CD4-positive, alpha-beta T cell (primary cell): ENCODE results near the gene BCAS2. TPM values are rescaled to one million over a fixed set of nuclear protein-coding genes. Genes with fewer than 3 reads are reported as not detected.

Source experiments
- ATAC-seq: fragments of 200-7000 bp; cut with Tn5 transposase; one replicate; pipeline ENCODE4 v1.10.0; 2022; ENCODE audit warnings: mild to moderate bottlenecking; ENCODE audit not compliant: poor library complexity
- CTCF ChIA-PET: fragments of 350-600 bp; sonication (Branson Sonifier 250); formaldehyde crosslinking; loops from one replicate; lab custom pipeline; 2021; ENCODE audit warnings: antibody characterized with exemption, inconsistent platforms; lab: Charles Lee
- POLR2A ChIA-PET: fragments of 350-600 bp; sonication (Branson Sonifier 250); formaldehyde crosslinking; loops from one replicate; lab custom pipeline; 2021; ENCODE audit warnings: antibody characterized with exemption, inconsistent platforms; lab: Charles Lee
- DNase-seq, 14 experiments: peaks; one replicate each; pipeline ENCODE4 v3.0.0-alpha.2; 2013 to 2020; ENCODE audit warnings: mixed read lengths in 2 of 14
- H3K27ac ChIP-seq, 2 donors: one replicate each; pipeline versions ENCODE4 v1.5.1 to v1.7.0; 2013; ENCODE audit warnings: low read length in 2 of 2, low read depth in 1 of 2, mild to moderate bottlenecking in 1 of 2
- H3K27me3 ChIP-seq, 2 experiments: 1 replicate in 1 of 2; 2 replicates in 1 of 2; pipeline versions ENCODE4 v1.6.1 to v1.7.0; 2013; ENCODE audit warnings: low read length in 2 of 2, control low read depth in 1 of 2, mild to moderate bottlenecking in 1 of 2, moderate library complexity in 1 of 2; ENCODE audit not compliant: insufficient read depth in 2 of 2, control insufficient read depth in 1 of 2
- H3K36me3 ChIP-seq: one replicate; pipeline ENCODE4 v1.6.1; 2013; ENCODE audit warnings: low read length, control low read depth; ENCODE audit not compliant: insufficient read depth
- H3K4me1 ChIP-seq: one replicate; pipeline ENCODE4 v1.6.1; 2013; ENCODE audit warnings: low read length, control low read depth; ENCODE audit not compliant: insufficient read depth
- H3K4me3 ChIP-seq: one replicate; pipeline ENCODE4 v1.5.1; 2013; ENCODE audit warnings: mild to moderate bottlenecking, low read length, moderate library complexity
- H3K9me3 ChIP-seq, 2 experiments: 1 replicate in 1 of 2; 2 replicates in 1 of 2; pipeline versions ENCODE4 v1.6.1 to v1.7.0; 2013; ENCODE audit warnings: low read length in 2 of 2, mild to moderate bottlenecking in 2 of 2, control low read depth in 1 of 2, moderate library complexity in 1 of 2; ENCODE audit not compliant: control insufficient read depth in 1 of 2, insufficient read depth in 1 of 2
- H3K27ac Mint-ChIP-seq: one replicate; pipeline ENCODE4 v1.8.0; 2020; ENCODE audit warnings: mixed read lengths
- H3K27me3 Mint-ChIP-seq: one replicate; pipeline ENCODE4 v1.8.0; 2021; ENCODE audit warnings: mixed read lengths
- H3K36me3 Mint-ChIP-seq: one replicate; pipeline ENCODE4 v1.8.0; 2021; ENCODE audit warnings: low read depth, mixed read lengths
- H3K4me1 Mint-ChIP-seq: one replicate; pipeline ENCODE4 v1.8.0; 2021; ENCODE audit warnings: low read depth, mixed read lengths
- H3K4me3 Mint-ChIP-seq: one replicate; pipeline ENCODE4 v1.8.0; 2020; ENCODE audit warnings: mild to moderate bottlenecking, mixed read lengths
- H3K9me3 Mint-ChIP-seq: one replicate; pipeline ENCODE4 v1.8.0; 2020; ENCODE audit warnings: mixed read lengths
- intact Hi-C, 2 experiments: fragments of 100-400 bp; cut with DNase I in 1 of 2; cut with micrococcal nuclease in 1 of 2; formaldehyde crosslinking; loops; one replicate each; pipeline versions ENCODE4 v1.15.1 to v1.9.0; 2023 to 2025; cut with DNase I, micrococcal nuclease
- total RNA-seq, 174 experiments: library from RNA in 2 of 174; stranded (reverse) in 2 of 174; gene quantifications; one replicate each; pipeline ENCODE4 v1.2.3 and lab custom pipeline; 2021 to 2026
- TF ChIP-seq, protein P1 (sequence below): fragments of 200-600 bp; IDR thresholded peaks from one replicate; pipeline ENCODE4 v1.8.0; 2022; ENCODE audit warnings: antibody characterized with exemption, mild to moderate bottlenecking

Gene BCAS2
- total RNA-seq, 2 experiments from 2014 or later = 109 to 111 TPM

DNA sequence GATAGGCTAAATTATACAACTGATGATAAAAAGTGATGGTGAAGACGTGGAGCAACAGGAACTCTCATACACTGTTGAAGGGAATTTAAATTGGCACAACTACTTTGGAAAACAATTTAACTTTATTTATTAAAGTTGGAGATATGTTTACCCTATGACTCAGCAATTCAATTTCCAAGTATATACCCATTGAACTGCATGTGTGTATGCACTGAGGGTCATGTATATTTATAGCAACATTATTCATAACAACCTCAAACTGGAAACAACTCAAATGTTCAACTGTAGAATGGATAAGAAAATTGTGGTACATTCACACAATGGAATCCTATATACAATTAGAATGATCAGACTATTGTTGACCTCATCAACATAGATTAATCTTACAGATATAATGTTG, 16.5 kb upstream of the BCAS2 start:
- H3K4me3 ChIP-seq = no peak overlapping the region
- no peaks in the 10 kb centered on the region for H3K4me1 ChIP-seq
- DNase-seq = no peak
- Mint-ChIP-seq H3K27me3 (peaks cover 27% of the 10 kb centered on the region), H3K4me3 (no peak overlapping the region), H3K9me3 (peaks cover 2% of the 10 kb centered on the region), H3K36me3 (peaks cover 4% of the 10 kb centered on the region), H3K4me1 (no peaks in the 10 kb centered on the region), H3K27ac (no peak overlapping the region)
- ATAC-seq = no peak
- no peak overlapping the region for H3K27ac ChIP-seq
- intact Hi-C loops = no loop called here
- no peaks in the 10 kb centered on the region for H3K9me3 ChIP-seq
- ChIA-PET CTCF (interaction anchor here (1.0 kb wide), 1 partner anchor 44 kb away, joined by 3 read pairs; no protein-coding TSS in a partner anchor), POLR2A (no interaction called here)
- peaks cover 0 to 2% of the 10 kb centered on the region in 2 experiments for H3K27me3 ChIP-seq
- no peaks in the 10 kb centered on the region for H3K36me3 ChIP-seq
- TF ChIP-seq, protein P1, sequence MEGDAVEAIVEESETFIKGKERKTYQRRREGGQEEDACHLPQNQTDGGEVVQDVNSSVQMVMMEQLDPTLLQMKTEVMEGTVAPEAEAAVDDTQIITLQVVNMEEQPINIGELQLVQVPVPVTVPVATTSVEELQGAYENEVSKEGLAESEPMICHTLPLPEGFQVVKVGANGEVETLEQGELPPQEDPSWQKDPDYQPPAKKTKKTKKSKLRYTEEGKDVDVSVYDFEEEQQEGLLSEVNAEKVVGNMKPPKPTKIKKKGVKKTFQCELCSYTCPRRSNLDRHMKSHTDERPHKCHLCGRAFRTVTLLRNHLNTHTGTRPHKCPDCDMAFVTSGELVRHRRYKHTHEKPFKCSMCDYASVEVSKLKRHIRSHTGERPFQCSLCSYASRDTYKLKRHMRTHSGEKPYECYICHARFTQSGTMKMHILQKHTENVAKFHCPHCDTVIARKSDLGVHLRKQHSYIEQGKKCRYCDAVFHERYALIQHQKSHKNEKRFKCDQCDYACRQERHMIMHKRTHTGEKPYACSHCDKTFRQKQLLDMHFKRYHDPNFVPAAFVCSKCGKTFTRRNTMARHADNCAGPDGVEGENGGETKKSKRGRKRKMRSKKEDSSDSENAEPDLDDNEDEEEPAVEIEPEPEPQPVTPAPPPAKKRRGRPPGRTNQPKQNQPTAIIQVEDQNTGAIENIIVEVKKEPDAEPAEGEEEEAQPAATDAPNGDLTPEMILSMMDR = no peak

DNA sequence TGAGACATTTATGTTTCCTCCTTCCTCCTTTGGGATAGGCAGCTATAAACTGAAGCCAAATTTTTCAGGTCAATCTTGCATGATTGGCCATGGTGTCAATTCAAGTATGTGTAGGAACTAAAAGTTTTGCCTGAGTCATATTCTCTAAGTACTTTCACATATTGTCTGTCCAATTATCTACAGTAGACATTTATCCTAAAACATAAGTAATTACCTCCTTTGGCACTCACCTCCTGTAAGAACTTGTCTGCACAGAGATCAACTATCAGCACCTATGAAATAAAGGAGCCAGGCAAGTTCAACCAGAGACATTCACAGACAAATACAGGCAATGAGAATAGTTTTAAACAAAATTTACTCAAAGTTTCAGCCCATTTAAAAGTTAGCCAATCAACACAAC, 14.2 kb upstream of the BCAS2 start:
- Mint-ChIP-seq H3K4me1 (no peaks in the 10 kb centered on the region), H3K27me3 (peaks cover 32% of the 10 kb centered on the region), H3K27ac (no peak overlapping the region), H3K9me3 (peaks cover 2% of the 10 kb centered on the region), H3K4me3 (no peak overlapping the region), H3K36me3 (peaks cover 4% of the 10 kb centered on the region)
- ATAC-seq (no peak), DNase-seq (no peak)
- H3K27me3 ChIP-seq = peaks cover 0 to 2% of the 10 kb centered on the region in 2 experiments
- CTCF ChIA-PET = no interaction called here
- intact Hi-C loops = no loop called here
- TF ChIP-seq, protein P1 = no peak
- H3K9me3 ChIP-seq = no peaks in the 10 kb centered on the region
- no peak overlapping the region for H3K4me3 ChIP-seq
- no peak overlapping the region for H3K27ac ChIP-seq
- no peaks in the 10 kb centered on the region for H3K4me1 ChIP-seq
- POLR2A ChIA-PET = no interaction called here
- H3K36me3 ChIP-seq = no peaks in the 10 kb centered on the region

DNA sequence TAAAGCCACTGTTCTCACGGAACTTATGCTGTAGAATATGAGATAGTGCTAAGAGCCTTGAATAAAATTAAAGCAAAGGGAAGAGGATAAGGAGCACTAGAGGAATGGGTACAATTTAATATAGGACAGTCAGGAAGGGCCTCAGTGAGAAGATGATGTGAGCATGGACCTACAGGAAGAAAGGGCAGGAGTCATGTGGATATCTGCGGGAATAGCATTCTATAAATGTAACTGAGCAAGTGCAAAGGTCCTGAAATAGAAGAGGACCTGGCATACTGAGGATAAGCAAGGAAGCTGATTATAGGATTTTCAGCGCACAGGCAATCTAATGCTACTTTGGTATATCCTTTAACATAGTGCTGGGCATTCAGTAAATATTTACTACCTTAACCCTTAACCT, 12.6 kb upstream of the BCAS2 start:
- POLR2A ChIA-PET = no interaction called here
- TF ChIP-seq, protein P1 = no peak
- Mint-ChIP-seq H3K4me1 (no peaks in the 10 kb centered on the region), H3K4me3 (no peak overlapping the region), H3K27ac (no peak overlapping the region), H3K27me3 (peaks cover 32% of the 10 kb centered on the region), H3K9me3 (peaks cover 2% of the 10 kb centered on the region), H3K36me3 (peaks cover 4% of the 10 kb centered on the region)
- DNase-seq (no peak), ATAC-seq (no peak)
- CTCF ChIA-PET = no interaction called here
- Histone ChIP-seq H3K27ac (no peak overlapping the region), H3K4me1 (no peaks in the 10 kb centered on the region), H3K9me3 (no peaks in the 10 kb centered on the region), H3K27me3 (peaks cover 0 to 2% of the 10 kb centered on the region in 2 experiments), H3K4me3 (no peak overlapping the region), H3K36me3 (no peaks in the 10 kb centered on the region)
- intact Hi-C loops = no loop called here
